ENCODE measurements around the gene SFI1. TPM values are rescaled to one million over a fixed set of nuclear protein-coding genes. Genes with fewer than 3 reads are reported as not detected.
A peak's percentile ranks its signal among the peaks of the same experiment; 100 is the strongest.
"Not testable (repeated sequence)": the region's sequence is repeated elsewhere in the genome, so short reads cannot be mapped to it uniquely, and the experiment has no call there.

The SFI1 gene
- total RNA-seq, 1 donor from 2014 or later: 18.8 TPM

DNA sequence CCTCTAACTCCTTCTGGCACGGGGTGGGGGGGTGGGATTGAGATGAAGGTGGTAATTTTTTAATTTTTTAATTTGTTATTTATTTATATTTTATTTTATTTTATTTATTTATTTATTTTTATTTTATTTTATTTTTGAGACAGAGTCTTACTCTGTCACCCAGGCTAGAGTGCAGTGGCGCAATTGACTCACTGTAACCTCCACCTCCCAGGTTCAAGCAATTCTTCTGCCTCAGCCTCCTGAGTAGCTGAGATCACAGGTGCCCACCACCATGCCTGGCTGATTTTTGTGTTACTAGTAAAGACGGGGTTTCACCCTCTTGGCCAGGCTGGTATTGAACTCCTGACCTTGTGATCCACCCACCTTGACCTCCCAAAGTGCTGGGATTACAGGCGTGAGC lies 43.8 kb downstream of the SFI1 start:
- not testable (repeated sequence) for FAIRE-seq; DNase-seq (ENCODE audit: low spot score in 2 of 2)

DNA sequence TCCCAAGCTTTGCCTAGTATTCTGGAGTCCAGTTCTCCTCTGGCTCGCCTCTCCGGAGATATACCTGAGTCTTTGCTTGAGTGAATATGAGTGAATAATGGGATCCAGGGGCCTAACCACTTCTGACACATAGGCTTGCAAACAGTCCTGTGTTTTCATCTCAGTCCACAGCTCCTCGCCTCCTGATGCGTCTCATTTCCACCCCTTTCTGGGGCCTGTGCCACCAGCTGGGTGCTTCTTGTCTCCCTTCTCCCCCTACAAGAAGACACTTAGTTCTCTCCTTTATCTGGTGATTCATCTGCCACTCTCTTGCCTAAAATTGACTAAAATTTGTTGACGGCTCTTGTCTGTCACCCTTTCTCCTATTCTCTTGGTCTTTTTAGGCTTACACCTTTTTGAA lies 44.6 kb downstream of the SFI1 start:
- FAIRE-seq (no peak), DNase-seq (ENCODE audit: low spot score in 2 of 2) (no peak)

DNA sequence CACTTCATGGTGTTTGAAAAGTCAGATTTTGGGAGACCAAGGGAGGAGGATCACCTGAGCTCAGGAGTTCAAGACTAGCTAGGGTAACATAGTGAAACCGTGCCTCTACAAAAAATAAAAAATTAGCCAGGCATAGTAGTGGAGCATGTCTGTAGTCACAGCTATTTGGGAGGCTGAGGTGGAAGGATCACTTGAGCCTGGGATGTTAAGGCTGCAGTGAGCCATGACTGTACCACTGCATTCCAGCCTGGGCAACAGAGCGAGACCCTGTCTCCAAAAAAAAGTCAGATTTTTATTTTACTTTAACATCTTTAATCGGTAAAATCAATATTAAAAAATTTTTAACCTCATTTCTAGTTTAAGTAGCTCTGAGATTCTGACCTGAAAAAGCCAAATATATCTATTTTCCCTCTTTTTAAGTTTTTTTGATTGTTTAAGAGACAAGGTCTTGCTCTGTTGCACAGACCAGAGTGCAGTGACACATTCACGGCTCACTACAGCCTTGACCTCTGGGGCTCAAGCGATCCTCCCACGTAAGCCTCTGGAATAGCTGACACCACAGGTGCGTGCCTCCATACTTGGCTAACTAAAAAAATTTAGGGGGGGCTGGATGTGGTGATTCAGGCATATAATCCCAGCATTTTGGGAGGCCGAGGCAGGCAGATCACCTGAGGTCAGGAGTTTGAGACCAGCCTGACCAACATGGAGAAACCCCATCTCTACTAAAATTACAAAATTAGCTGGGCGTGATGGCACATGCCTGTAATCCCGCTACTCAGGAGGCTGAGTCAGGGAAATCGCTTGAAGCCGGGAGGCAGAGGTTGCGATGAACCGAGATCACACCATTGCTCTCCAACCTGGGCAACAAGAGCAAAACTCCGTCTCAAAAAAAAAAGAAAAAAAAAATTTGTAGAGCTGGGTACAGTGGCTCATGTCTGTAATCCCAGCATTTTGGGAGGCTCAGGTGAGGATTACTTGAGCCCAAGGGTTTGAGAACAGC lies 48.4 kb downstream of the SFI1 start:
- no peak for FAIRE-seq
- no peak for DNase-seq (ENCODE audit: low spot score in 2 of 2)

GRCh38 chr22:31550871-31551370 lies 54.6 kb downstream of the SFI1 start:
- FAIRE-seq (no peak), DNase-seq (ENCODE audit: low spot score in 2 of 2) (no peak)

GRCh38 chr22:31556627-31557203 lies 60.4 kb downstream of the SFI1 start:
- peak in 1 of 2 donors; percentile 43 for DNase-seq (ENCODE audit: low spot score in 2 of 2)
- FAIRE-seq: no peak

GRCh38 chr22:31558546-31558945 lies 62.2 kb downstream of the SFI1 start:
- DNase-seq (ENCODE audit: low spot score in 2 of 2); FAIRE-seq: not testable (repeated sequence)

DNA sequence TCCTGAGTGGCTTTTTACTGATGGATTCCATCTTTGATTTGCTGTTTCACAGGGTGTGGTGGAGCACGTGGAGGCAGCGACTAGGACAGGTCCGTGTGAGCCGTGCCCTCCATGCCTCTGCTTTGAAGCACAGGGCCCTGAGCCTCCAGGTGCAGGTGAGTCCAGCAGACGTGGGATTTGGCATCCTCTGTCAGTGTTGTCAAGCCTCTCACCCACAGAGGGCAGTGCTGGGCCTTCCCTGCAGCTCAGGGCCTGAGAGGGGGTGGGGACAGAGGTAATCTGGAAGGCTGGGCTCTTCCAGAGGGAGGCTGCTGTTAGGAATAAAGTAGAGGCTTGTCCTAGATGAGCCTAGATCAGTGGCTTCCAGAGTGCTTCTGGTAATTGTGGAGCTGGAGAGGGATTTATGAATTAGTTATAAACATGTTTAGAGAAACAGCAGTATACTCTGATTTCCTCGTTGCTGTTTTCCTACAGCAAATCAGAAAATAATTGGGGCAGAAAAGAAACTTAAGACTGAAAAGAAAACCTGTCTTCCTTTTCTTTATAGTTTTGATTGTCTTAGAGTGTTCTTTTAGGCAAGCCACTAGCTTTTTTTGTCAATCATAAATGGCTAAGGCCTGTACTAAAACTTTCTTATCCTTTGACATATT lies 65.0 kb downstream of the SFI1 start:
- peak in 1 of 2 donors; percentile 65 for DNase-seq (ENCODE audit: low spot score in 2 of 2)
- no peak for FAIRE-seq

- FAIRE-seq (no peak), DNase-seq (ENCODE audit: low spot score in 2 of 2) (no peak)
Measured at GRCh38 chr22:31561970-31562369, 65.6 kb downstream of the SFI1 start.

DNA sequence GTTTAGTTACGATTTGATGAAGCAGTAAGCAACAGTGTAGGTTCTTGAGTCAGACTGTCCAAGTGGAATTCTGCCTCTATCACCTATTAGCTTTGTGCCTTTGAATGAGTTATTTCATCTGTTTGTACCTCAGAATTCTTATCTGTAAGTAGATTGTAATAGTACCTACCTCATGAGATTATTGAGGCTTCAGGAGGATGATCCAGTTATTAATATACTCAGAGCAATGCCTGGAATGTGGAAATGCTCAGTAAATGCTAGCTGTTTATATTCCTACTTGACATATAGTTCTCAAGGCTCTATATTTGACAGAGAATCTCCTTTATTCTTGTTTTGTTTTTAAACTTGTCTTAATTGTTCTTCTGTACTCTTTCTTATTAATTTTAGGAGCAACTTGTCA lies 70.1 kb downstream of the SFI1 start:
- no peak for FAIRE-seq
- no peak for DNase-seq (ENCODE audit: low spot score in 2 of 2)

DNA sequence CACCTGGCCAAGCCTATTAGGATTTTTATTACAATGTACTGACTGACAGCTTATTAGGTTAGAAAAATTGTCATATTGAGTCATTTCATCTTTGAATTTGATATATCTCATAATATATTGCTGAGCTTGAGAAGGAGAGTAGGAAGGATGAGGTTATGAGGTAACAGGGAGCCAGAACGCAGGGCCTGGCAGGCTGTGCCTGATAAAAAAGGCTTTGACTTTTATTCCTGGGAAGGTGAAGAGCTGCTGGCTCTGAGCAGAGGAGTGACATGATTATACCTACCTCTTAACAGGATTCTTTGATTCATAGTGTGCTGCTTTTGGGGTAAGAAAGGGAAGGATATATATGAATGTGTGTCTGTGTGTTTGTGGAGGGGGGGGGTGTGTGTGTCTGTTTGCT lies 70.9 kb downstream of the SFI1 start:
- FAIRE-seq (no peak), DNase-seq (ENCODE audit: low spot score in 2 of 2) (no peak)

GRCh38 chr22:31567702-31568101 lies 71.4 kb downstream of the SFI1 start:
- DNase-seq (ENCODE audit: low spot score in 2 of 2) (no peak), FAIRE-seq (no peak)

DNA sequence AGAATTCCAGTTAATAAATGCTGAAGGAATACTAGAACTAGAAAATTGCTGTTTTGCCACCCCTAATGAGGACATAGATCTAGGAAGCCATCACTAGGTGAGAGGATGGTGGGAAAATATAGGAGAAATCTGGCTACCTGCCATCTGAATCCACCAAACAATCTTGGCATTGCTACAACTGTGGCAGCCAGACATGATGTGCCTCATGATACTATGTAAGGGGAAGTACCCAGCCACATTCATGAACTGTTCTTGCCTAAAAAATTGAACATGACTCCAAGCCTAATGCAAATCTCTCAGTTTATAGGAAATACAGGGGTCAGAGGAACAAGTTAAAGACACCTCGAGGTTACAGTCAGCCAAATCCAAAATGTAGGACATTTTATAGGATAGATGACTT lies 72.8 kb downstream of the SFI1 start:
- FAIRE-seq: no peak

GRCh38 chr22:31572939-31573338 lies 76.6 kb downstream of the SFI1 start:
- no peak for DNase-seq (ENCODE audit: low spot score in 2 of 2)
- no peak for FAIRE-seq

More for the DNA sequence above, 72.8 kb downstream of the SFI1 start:
- DNase-seq (ENCODE audit: low spot score in 2 of 2): no peak

DNA sequence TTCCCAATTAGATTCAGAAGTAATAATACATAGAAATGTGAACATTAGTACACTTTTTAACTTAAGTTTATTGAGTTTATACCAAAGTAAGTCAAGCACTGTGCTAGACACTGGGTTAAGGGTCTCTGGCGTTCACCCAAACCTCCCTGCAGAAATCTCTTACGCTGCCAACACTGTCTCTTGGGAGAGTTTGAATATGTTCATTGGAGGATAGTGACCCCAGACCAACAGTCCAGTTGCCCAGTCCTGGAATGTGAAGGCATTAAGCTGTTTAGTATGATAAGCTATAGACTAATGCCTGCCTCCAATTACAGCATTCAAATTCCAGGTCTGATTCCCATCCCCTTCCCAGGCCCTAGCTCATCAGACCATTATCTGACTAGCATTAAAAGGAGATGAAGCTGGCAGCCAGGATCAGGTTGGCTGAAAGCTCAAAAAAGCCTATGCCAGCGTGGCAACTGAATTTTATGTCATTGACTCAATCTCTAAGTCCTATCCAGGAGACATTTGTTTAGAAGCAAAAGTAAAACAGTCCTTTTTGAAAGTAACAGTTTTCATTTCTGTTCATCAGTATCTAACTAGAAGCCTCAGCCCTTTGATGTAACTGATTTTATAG lies 77.8 kb downstream of the SFI1 start:
- FAIRE-seq: no peak
- DNase-seq (ENCODE audit: low spot score in 2 of 2): no peak

DNA sequence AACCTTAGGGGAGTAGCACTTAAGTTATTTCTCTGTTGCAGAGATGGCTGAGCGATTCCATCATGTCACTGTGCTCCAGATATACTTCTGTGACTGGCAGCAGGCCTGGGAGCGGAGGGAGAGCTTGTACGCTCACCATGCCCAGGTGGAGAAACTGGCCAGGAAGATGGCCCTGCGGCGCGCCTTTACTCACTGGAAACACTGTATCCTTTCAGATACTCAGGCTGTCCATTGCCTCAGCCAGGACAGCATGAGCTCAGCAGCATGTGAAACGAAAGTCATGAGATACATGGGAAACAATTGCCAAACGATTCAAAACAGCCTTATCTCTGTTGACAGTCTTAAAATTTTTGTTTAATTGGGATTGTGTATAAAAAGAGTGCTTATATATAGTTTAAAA lies 78.9 kb downstream of the SFI1 start:
- no peak for FAIRE-seq
- DNase-seq (ENCODE audit: low spot score in 2 of 2): no peak

- DNase-seq (ENCODE audit: low spot score in 2 of 2) (no peak), FAIRE-seq (no peak)
Measured at GRCh38 chr22:31577711-31578110, 81.4 kb downstream of the SFI1 start.

DNA sequence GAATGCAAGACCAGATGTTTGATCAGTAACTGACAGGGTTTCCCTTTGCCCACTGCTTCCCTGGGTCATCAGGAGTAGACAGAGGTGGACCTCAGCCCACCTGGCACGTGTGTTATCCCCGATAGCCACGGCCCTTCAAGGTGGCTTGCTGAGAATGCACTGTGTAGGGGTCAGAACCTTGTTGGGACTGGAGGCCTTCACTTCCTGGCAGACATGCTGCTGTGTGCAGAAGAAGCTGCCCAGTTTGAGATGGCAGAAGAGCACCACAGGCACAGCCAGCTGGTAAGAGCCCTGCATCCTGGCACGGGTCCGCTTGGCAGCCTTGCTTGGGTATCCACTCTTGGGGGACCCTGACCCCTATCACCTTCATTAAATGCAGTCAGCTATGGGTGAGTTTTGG lies 81.8 kb downstream of the SFI1 start:
- DNase-seq (ENCODE audit: low spot score in 2 of 2) (no peak), FAIRE-seq (no peak)

DNA sequence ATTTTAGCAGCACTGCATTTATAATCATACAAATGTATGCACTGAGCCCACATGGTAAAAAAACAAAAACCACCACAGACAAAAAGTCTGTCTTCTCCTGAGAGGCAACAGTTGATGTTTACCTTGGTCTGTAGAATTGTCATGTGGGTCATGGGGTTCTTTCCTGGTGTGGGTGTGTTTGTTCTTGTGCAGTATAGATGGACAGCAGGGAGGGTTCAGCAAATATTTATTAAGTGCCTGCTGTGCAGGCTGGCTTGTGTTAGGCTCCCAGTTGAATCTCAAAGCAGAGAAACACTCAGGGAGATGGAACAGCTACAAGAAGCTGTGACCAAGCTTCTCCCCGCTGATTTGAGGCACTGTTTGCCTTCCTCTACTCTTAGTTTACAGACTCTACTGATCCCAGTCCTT lies 83.5 kb downstream of the SFI1 start:
- DNase-seq (ENCODE audit: low spot score in 2 of 2) (no peak), FAIRE-seq (no peak)

DNA sequence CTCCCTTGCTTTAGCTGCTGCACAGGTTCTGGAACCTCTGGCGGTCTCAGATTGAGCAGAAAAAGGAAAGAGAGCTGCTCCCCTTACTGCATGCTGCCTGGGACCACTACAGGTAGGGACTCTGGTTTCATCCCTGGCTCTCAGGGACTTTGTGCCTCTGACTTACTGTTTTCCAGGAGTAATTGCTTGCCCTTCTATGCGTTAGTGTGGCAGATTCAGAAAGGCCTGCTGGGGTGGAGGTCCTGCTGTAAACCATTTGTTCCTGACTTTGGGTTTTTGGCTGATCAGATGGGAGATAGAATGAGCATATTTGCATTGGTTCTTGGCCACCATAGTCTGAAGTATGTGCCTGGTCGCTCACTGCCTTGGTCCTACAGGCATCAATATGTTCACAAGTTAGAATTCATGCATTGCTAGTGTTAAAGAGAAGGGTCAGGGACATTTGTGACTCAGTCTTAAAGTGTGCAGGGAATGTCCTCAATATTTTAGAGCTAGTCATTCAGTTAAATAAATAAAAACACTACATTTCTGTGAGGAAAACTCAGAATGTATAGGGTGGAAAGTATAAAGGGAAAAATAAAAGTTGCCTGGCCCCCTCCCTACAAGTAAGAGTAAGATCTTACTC lies 87.6 kb downstream of the SFI1 start:
- DNase-seq (ENCODE audit: low spot score in 2 of 2) (no peak), FAIRE-seq (no peak)

DNA sequence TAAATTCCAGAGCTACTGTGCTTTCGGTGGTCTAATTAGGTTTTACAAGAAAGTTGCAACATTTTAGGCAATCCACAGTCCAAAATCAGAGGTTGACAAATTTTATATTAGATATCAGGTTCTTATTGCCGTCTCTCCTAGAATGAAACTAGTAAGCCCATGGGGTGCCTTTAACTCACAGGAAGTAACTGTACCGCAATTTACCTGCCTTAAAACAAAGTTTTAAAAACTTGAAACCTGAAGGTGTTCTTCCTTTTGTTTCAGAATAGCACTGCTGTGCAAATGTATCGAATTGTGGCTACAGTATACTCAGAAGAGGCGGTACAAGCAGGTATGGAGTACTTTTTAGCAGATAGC lies 88.4 kb downstream of the SFI1 start:
- FAIRE-seq (no peak), DNase-seq (ENCODE audit: low spot score in 2 of 2) (no peak)

All from frontal cortex (tissue), 4 donors.